Neural cell (in vitro differentiated cells): Measurements from ENCODE around the gene VAV3.

Experiments used
- CTCF ChIP-seq: fragments of 450-650 bp; IDR thresholded peaks from 2 replicates; pipeline ENCODE4 v1.5.1; 2014; ENCODE audit warnings: antibody characterized with exemption, mild to moderate bottlenecking, moderate library complexity; ENCODE audit not compliant: poor library complexity, severe bottlenecking
- EZH2 ChIP-seq: fragments of 200-600, 300-800 bp; shearing (Covaris generic), sonication (generic); IDR thresholded peaks from 2 replicates; pipeline ENCODE4 v1.6.1; 2014; ENCODE audit warnings: antibody characterized with exemption, low read length, borderline replicate concordance, mild to moderate bottlenecking; ENCODE audit not compliant: insufficient read depth, poor library complexity, severe bottlenecking

- TF ChIP-seq CTCF (no peak), EZH2 (no peak)
These were observed 342.0 kb downstream of the VAV3 start for GRCh38 chr1:107622966-107623365.
